H9 (cell line): Measurements from ENCODE around the gene SLC30A5. TPM values are rescaled to one million over a fixed set of nuclear protein-coding genes. Genes with fewer than 3 reads are reported as not detected.

Experiments used
- DNase-seq: peaks from one replicate; pipeline ENCODE4 v3.0.0-alpha.2; 2017
- H2AFZ ChIP-seq: one replicate; pipeline ENCODE4 v1.6.1; 2013; ENCODE audit warnings: mild to moderate bottlenecking, low read length, control low read depth, moderate library complexity
- H2AK5ac ChIP-seq: 2 replicates; pipeline ENCODE4 v1.6.1; 2013; ENCODE audit warnings: low read length, control low read depth, mixed read lengths; ENCODE audit not compliant: insufficient read length
- H2BK120ac ChIP-seq: one replicate; pipeline ENCODE4 v1.6.1; 2013; ENCODE audit warnings: low read depth, mild to moderate bottlenecking, low read length, control low read depth, inconsistent platforms; ENCODE audit not compliant: poor library complexity, severe bottlenecking
- H2BK12ac ChIP-seq: 2 replicates; pipeline ENCODE4 v1.6.1; 2013; ENCODE audit warnings: low read length, control low read depth, mixed read lengths, low read depth; ENCODE audit not compliant: insufficient read length
- H2BK15ac ChIP-seq: 2 replicates; pipeline ENCODE4 v1.6.1; 2013; ENCODE audit warnings: low read depth, low read length, control low read depth
- H2BK20ac ChIP-seq: one replicate; pipeline ENCODE4 v1.6.1; 2013; ENCODE audit warnings: low read depth, mild to moderate bottlenecking, low read length, control low read depth, inconsistent platforms; ENCODE audit not compliant: poor library complexity, severe bottlenecking
- H2BK5ac ChIP-seq: 2 replicates; pipeline ENCODE4 v1.6.1; 2013; ENCODE audit warnings: low read length, control low read depth, mixed read lengths; ENCODE audit not compliant: insufficient read length
- H3K14ac ChIP-seq: 2 replicates; pipeline ENCODE4 v1.6.1; 2013; ENCODE audit warnings: low read length, control low read depth; ENCODE audit not compliant: insufficient read depth
- H3K18ac ChIP-seq: 2 replicates; pipeline ENCODE4 v1.6.1; 2013; ENCODE audit warnings: low read depth, mild to moderate bottlenecking, mixed read lengths, low read length, control low read depth; ENCODE audit not compliant: insufficient read length
- H3K23ac ChIP-seq: 2 replicates; pipeline ENCODE4 v1.6.1; 2013; ENCODE audit warnings: low read length, control low read depth, mixed read lengths, low read depth; ENCODE audit not compliant: insufficient read length
- H3K23me2 ChIP-seq: 2 replicates; pipeline ENCODE4 v1.6.1; 2013; ENCODE audit warnings: low read depth, mild to moderate bottlenecking, mixed read lengths, low read length, control low read depth; ENCODE audit not compliant: insufficient read length, poor library complexity, severe bottlenecking
- H3K27ac ChIP-seq: 2 replicates; pipeline ENCODE4 v1.5.1; 2013; ENCODE audit warnings: low read length, control low read depth, mixed read lengths, low read depth; ENCODE audit not compliant: insufficient read length
- H3K27me3 ChIP-seq: 2 replicates; pipeline ENCODE4 v1.6.1; 2013; ENCODE audit warnings: low read length, control low read depth, inconsistent platforms; ENCODE audit not compliant: insufficient read depth
- H3K4ac ChIP-seq: 2 replicates; pipeline ENCODE4 v1.6.1; 2013; ENCODE audit warnings: low read depth, mild to moderate bottlenecking, control low read depth, inconsistent platforms, low read length, moderate library complexity
- H3K4me1 ChIP-seq: 2 replicates; pipeline ENCODE4 v1.6.1; 2013; ENCODE audit warnings: low read length, control low read depth, inconsistent platforms; ENCODE audit not compliant: insufficient read depth
- H3K4me2 ChIP-seq: 2 replicates; pipeline ENCODE4 v1.6.1; 2013; ENCODE audit warnings: low read length, control low read depth, mixed read lengths; ENCODE audit not compliant: insufficient read length, insufficient read depth
- H3K56ac ChIP-seq: 2 replicates; pipeline ENCODE4 v1.6.1; 2013; ENCODE audit warnings: low read depth, mild to moderate bottlenecking, mixed read lengths, low read length, control low read depth; ENCODE audit not compliant: insufficient read length
- H3K79me1 ChIP-seq: 2 replicates; pipeline ENCODE4 v1.6.1; 2013; ENCODE audit warnings: low read depth, mild to moderate bottlenecking, moderate library complexity, low read length, control low read depth, inconsistent platforms; ENCODE audit not compliant: insufficient read depth, poor library complexity, severe bottlenecking
- H3K79me2 ChIP-seq: 2 replicates; pipeline ENCODE4 v1.6.1; 2013; ENCODE audit warnings: low read length, control low read depth, inconsistent platforms; ENCODE audit not compliant: insufficient read depth
- H3K9ac ChIP-seq: 2 replicates; pipeline ENCODE4 v1.6.1; 2013; ENCODE audit warnings: low read length, control low read depth, mixed read lengths; ENCODE audit not compliant: insufficient read length; ENCODE audit errors: extremely low read depth
- H3K9me3 ChIP-seq: one replicate; pipeline ENCODE4 v1.6.1; 2013; ENCODE audit warnings: low read depth, low read length, inconsistent platforms; ENCODE audit not compliant: control insufficient read depth
- H3T11ph ChIP-seq: one replicate; pipeline ENCODE4 v1.6.1; 2013; ENCODE audit warnings: mild to moderate bottlenecking, low read length, control low read depth, inconsistent platforms
- H4K20me1 ChIP-seq: one replicate; pipeline ENCODE4 v1.6.1; 2013; ENCODE audit not compliant: control insufficient read depth, insufficient read length, insufficient read depth
- H4K5ac ChIP-seq: 2 replicates; pipeline ENCODE4 v1.6.1; 2013; ENCODE audit warnings: low read depth, mild to moderate bottlenecking, mixed read lengths, low read length, control low read depth; ENCODE audit not compliant: insufficient read length
- H4K8ac ChIP-seq: replicated peaks from 2 replicates; pipeline ENCODE4 v1.6.1; 2013; ENCODE audit warnings: low read length, control low read depth, mixed read lengths, low read depth; ENCODE audit not compliant: insufficient read length
- H4K91ac ChIP-seq: 2 replicates; pipeline ENCODE4 v1.6.1; 2013; ENCODE audit warnings: low read depth, mild to moderate bottlenecking, moderate library complexity, mixed read lengths, low read length, control low read depth; ENCODE audit not compliant: insufficient read length
- H3K27ac Mint-ChIP-seq, 3 experiments: 2 replicates in 2 of 3; 3 replicates in 1 of 3; pipeline ENCODE4 v1.8.0; 2020 to 2021; ENCODE audit warnings: mixed read lengths in 3 of 3, mild to moderate bottlenecking in 1 of 3, moderate library complexity in 1 of 3
- H3K27me3 Mint-ChIP-seq: 2 replicates; pipeline ENCODE4 v1.8.0; 2021; ENCODE audit warnings: low read depth, mild to moderate bottlenecking, moderate library complexity, mixed read lengths
- H3K36me3 Mint-ChIP-seq, 3 experiments: 2 replicates in 2 of 3; 3 replicates in 1 of 3; pipeline ENCODE4 v1.8.0; 2020 to 2021; ENCODE audit warnings: low read depth in 3 of 3, mixed read lengths in 3 of 3; ENCODE audit not compliant: insufficient read depth in 1 of 3
- H3K4me1 Mint-ChIP-seq, 2 experiments: 2 replicates each; pipeline ENCODE4 v1.8.0; 2020; ENCODE audit warnings: mixed read lengths in 2 of 2
- H3K4me3 Mint-ChIP-seq, 2 experiments: 2 replicates in 1 of 2; 3 replicates in 1 of 2; pipeline ENCODE4 v1.8.0; 2020 to 2021; ENCODE audit warnings: mild to moderate bottlenecking in 2 of 2, mixed read lengths in 2 of 2, moderate library complexity in 1 of 2
- H3K9me3 Mint-ChIP-seq, 2 experiments: 2 replicates in 1 of 2; 3 replicates in 1 of 2; pipeline ENCODE4 v1.8.0; 2020; ENCODE audit warnings: mild to moderate bottlenecking in 2 of 2, mixed read lengths in 2 of 2, moderate library complexity in 1 of 2
- CTCF ChIP-seq: fragments of 200-600 bp; sonication (generic); conservative IDR thresholded peaks from 3 replicates; pipeline ENCODE4 v1.8.0; 2021; ENCODE audit warnings: antibody characterized with exemption, mild to moderate bottlenecking
- WGBS: extraction: QIAGEN DNeasy Blood & Tissue Kit; methylation state at CpG from one replicate; pipeline ENCODE4 v1.1.7; 2013; ENCODE audit warnings: missing lambda C conversion rate, low lambda C conversion rate, mixed read lengths; ENCODE audit not compliant: insufficient read length; ENCODE audit errors: extremely low coverage; 5-methylcytosine and 5-hydroxymethylcytosine counted together
- total RNA-seq: library from RNA; stranded (reverse); gene quantifications from 2 replicates; pipeline ENCODE4 v1.2.1, GENCODE V29; 2021

Gene SLC30A5
- total RNA-seq, 1 experiment from 2014 or later, result 33.7 TPM

DNA sequence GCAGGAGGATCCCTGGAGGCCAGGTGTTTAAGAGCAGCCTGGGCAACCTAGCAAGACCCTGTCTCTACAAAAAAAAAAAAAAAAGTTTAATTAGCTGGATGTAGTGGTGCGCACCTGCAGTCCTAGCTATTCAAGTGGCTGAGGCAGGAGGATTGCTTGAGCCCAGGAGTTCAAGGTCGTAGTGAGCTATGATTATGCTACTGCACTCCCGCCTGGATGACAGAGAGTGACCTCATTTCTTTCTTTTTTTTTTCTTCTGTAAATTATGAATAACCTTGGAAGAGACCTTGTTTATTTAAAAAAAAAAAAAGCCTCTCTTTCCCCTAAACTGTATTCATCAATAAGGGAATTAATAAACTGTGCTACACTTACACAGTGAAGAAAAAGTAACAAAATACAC, 43.6 kb upstream of the SLC30A5 start:
- H2BK12ac ChIP-seq, result no peak overlapping the region
- no peaks in the 10 kb centered on the region for H4K20me1 ChIP-seq
- no peak overlapping the region for H3K56ac ChIP-seq
- no peak overlapping the region for H2BK5ac ChIP-seq
- H3K18ac ChIP-seq, result no peak overlapping the region
- H3K23me2 ChIP-seq, result no peaks in the 10 kb centered on the region
- H3K36me3 Mint-ChIP-seq, result no peaks in the 10 kb centered on the region
- H2AFZ ChIP-seq, result no peak overlapping the region
- H3K4me1 Mint-ChIP-seq, result no peaks in the 10 kb centered on the region
- H3K14ac ChIP-seq, result no peak overlapping the region
- TF ChIP-seq CTCF, result no peak
- no CpG with 5 or more reads among the region's 3 CpGs for WGBS
- no peak overlapping the region for H3K4me3 Mint-ChIP-seq
- H4K91ac ChIP-seq, result no peak overlapping the region
- no peak overlapping the region for H2AK5ac ChIP-seq
- H3K79me1 ChIP-seq, result no peaks in the 10 kb centered on the region
- no peak overlapping the region for H4K5ac ChIP-seq
- no peak overlapping the region for H2BK20ac ChIP-seq
- no peak overlapping the region for H3K4me2 ChIP-seq
- DNase-seq, result no peak
- H3K9ac ChIP-seq, result no peak overlapping the region
- no peak overlapping the region for H2BK15ac ChIP-seq
- H3K27me3 ChIP-seq, result no peaks in the 10 kb centered on the region
- no peak overlapping the region for H4K8ac ChIP-seq
- H3K27me3 Mint-ChIP-seq, result no peaks in the 10 kb centered on the region; the same call in 1 of the 2 replicates
- H3K23ac ChIP-seq, result no peak overlapping the region
- no peak overlapping the region for H3K4ac ChIP-seq
- H3K9me3 Mint-ChIP-seq, result no peaks in the 10 kb centered on the region
- H3K27ac Mint-ChIP-seq, result no peak overlapping the region
- no peak overlapping the region for H2BK120ac ChIP-seq
- no peaks in the 10 kb centered on the region for H3K4me1 ChIP-seq
- H3T11ph ChIP-seq, result no peak overlapping the region
- no peaks in the 10 kb centered on the region for H3K9me3 ChIP-seq
- H3K27ac ChIP-seq, result no peak overlapping the region
- H3K79me2 ChIP-seq, result no peaks in the 10 kb centered on the region
